ENCODE measurements around the gene MMD2. TPM values are rescaled to one million over a fixed set of nuclear protein-coding genes. Genes with fewer than 3 reads are reported as not detected.

MMD2 gene
- total RNA-seq, 2 experiments from 2014 or later = not detected

GRCh38 chr7:4873071-4873944 lies 85.7 kb downstream of the MMD2 start:
- Mint-ChIP-seq H3K9me3 (no peaks in the 10 kb centered on the region), H3K4me1 (ENCODE audit: low read depth) (peaks cover 4% of the 10 kb centered on the region), H3K4me3 (no peak overlapping the region), H3K36me3 (ENCODE audit: low read depth) (no peaks in the 10 kb centered on the region), H3K27ac (no peak overlapping the region), H3K27me3 (ENCODE audit: low read depth) (peaks cover 20% of the 10 kb centered on the region)
- intact Hi-C loops (cut with micrococcal nuclease) = no loop called here
- no peak for DNase-seq
- CTCF ChIA-PET = no interaction called here

GRCh38 chr7:4871930-4872675 lies 86.9 kb downstream of the MMD2 start:
- peaks cover 4% of the 10 kb centered on the region for H3K4me1 Mint-ChIP-seq (ENCODE audit: low read depth)
- no peaks in the 10 kb centered on the region for H3K36me3 Mint-ChIP-seq (ENCODE audit: low read depth)
- CTCF ChIA-PET = interaction anchor here (0.6 kb wide), 1 partner anchor 11 kb away, joined by 3 read pairs; no protein-coding TSS in a partner anchor
- no peaks in the 10 kb centered on the region for H3K9me3 Mint-ChIP-seq
- no peak for DNase-seq
- H3K4me3 Mint-ChIP-seq = no peak overlapping the region
- peaks cover 20% of the 10 kb centered on the region for H3K27me3 Mint-ChIP-seq (ENCODE audit: low read depth)
- intact Hi-C loops (cut with micrococcal nuclease) = no loop called here
- no peak overlapping the region for H3K27ac Mint-ChIP-seq

DNA sequence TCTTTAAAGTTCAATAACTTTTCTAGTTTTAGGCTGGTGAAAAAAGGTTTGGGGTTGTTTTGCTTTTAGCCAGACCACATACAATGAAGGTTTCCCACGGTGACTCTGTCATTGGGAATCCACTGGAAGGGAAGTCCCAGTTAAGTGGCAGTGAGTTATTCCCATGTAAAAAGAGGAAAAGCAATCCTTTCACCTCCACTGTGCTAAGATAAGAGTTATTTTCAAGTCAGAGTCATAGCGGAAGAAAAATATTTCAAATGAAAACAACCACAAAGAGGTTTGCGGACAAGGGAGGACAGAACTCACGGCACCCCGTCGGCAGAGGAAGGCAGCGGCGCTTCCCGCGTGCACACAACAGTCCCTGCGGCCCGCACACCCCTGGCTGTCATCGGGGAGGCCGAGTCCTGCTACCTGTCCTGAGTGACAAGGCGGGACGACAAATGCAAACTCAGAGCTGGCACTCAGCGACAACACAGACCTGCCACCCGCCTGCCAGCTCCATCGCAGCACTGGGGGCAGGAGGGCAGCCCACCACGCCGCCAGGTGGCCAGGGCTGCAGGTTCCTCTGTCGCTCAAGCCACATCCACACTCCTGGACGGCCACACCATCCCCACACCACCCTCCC lies 87.8 kb downstream of the MMD2 start:
- no peaks in the 10 kb centered on the region for H3K9me3 Mint-ChIP-seq
- H3K36me3 Mint-ChIP-seq (ENCODE audit: low read depth) = no peaks in the 10 kb centered on the region
- intact Hi-C loops (cut with micrococcal nuclease) = no loop called here
- DNase-seq = no peak
- H3K4me1 Mint-ChIP-seq (ENCODE audit: low read depth) = peaks cover 4% of the 10 kb centered on the region
- H3K27ac Mint-ChIP-seq = no peak overlapping the region
- CTCF ChIA-PET = interaction anchor here (0.6 kb wide), 1 partner anchor 12 kb away, joined by 3 read pairs; no protein-coding TSS in a partner anchor
- H3K4me3 Mint-ChIP-seq = no peak overlapping the region
- H3K27me3 Mint-ChIP-seq (ENCODE audit: low read depth) = peaks cover 20% of the 10 kb centered on the region

DNA sequence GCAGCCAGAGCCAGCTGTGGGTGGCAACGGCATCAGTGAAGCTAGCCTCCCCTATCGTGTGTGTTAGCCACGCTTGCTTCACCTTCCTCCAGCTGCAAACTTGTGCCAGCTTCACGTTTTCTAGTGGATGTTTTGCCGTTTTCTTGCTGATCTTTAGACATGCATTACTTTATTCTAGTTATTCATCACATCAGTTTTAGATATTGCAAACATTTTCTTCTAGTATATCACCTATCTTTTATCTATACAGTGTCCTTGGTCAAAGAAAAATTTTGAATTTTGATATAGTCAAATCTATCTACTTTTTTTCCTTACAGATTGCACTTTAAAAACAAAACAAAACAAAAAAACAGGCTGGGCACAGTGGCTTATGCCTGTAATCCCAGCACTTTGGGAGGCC lies 90.5 kb downstream of the MMD2 start:
- intact Hi-C loops (cut with micrococcal nuclease) = no loop called here
- Mint-ChIP-seq H3K36me3 (ENCODE audit: low read depth) (no peaks in the 10 kb centered on the region), H3K27me3 (ENCODE audit: low read depth) (peaks cover 35% of the 10 kb centered on the region)

DNA sequence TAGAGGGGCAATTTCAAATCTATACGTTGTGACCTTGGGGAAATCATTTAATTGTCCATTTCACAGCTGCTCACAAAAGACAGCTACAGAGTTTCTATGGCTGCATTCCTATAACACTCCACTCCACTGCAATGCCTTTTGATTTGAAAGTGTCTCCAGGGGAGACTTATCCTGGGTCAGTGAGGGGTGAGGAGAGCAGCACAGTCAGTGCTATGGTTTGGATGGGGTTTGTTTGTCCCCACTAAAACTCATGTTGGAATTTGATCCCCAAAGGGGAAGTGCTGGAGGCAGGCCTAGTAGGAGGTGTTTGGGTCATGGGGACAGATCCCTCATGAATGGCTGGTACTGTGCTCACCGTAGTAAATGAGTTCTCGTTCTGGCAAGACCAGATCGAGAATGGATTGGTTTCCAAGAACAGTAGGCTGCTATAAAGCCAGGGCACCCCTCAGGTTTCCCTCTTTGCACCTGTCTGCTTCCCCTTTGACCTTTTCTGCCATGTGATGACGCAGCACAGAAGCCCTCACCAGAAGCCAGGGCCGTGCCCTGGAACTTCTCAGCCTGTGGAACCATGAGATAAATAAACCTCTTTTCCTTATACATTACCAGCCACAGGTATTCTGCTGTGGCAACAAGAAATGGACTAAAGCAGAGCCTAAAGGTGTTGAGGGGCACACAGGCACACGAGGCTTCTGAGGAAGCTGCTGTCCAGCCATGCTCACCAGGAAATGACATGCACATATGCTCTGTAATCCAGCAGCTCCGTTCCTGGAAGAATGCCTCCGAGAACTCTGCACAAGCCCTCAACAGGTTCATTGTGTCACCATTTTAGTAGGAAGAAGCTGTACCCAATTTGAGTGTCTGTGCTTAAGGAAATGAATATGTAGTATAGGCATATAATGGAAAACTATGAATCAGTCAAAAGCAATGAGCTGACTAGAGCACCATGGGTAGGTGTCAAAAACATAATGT lies 92.2 kb downstream of the MMD2 start:
- intact Hi-C loops (cut with micrococcal nuclease) = no loop called here
- H3K4me3 Mint-ChIP-seq = no peak overlapping the region
- no peaks in the 10 kb centered on the region for H3K9me3 Mint-ChIP-seq
- peaks cover 4% of the 10 kb centered on the region for H3K4me1 Mint-ChIP-seq (ENCODE audit: low read depth)
- H3K36me3 Mint-ChIP-seq (ENCODE audit: low read depth) = no peaks in the 10 kb centered on the region
- CTCF ChIA-PET = no interaction called here
- no peak for DNase-seq
- peaks cover 39% of the 10 kb centered on the region for H3K27me3 Mint-ChIP-seq (ENCODE audit: low read depth)
- H3K27ac Mint-ChIP-seq = no peak overlapping the region

More for the DNA sequence above, 90.5 kb downstream of the MMD2 start:
- Mint-ChIP-seq H3K4me3 (no peak overlapping the region), H3K9me3 (no peaks in the 10 kb centered on the region), H3K27ac (no peak overlapping the region), H3K4me1 (ENCODE audit: low read depth) (peaks cover 4% of the 10 kb centered on the region)
- CTCF ChIA-PET = no interaction called here
- DNase-seq = no peak

DNA sequence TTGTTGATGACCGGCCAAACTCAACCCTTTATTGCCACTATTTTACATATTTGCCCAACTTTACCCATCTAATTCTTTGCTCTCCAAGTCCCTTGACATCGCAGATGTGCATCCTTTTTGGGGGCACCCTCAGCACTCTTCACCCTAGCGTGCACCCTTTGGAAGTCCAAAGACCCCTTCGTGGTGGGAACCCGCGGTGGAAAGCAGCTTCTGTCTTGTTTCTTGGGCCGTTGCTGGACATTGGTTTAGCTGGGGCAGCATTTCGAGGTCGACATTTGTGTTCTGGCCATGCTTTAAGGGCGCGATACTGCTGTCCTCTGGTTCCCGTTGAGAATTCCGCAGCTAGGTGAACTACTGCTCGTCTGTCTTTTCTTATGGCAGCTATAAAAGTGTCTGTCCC lies 96.8 kb downstream of the MMD2 start:
- no peak overlapping the region for H3K4me3 Mint-ChIP-seq
- peaks cover 2% of the 10 kb centered on the region for H3K4me1 Mint-ChIP-seq (ENCODE audit: low read depth)
- intact Hi-C loops (cut with micrococcal nuclease) = no loop called here
- peaks cover 49% of the 10 kb centered on the region for H3K27me3 Mint-ChIP-seq (ENCODE audit: low read depth)
- H3K27ac Mint-ChIP-seq = no peak overlapping the region
- CTCF ChIA-PET = no interaction called here
- no peaks in the 10 kb centered on the region for H3K36me3 Mint-ChIP-seq (ENCODE audit: low read depth)
- DNase-seq = no peak
- peaks cover 2% of the 10 kb centered on the region for H3K9me3 Mint-ChIP-seq

DNA sequence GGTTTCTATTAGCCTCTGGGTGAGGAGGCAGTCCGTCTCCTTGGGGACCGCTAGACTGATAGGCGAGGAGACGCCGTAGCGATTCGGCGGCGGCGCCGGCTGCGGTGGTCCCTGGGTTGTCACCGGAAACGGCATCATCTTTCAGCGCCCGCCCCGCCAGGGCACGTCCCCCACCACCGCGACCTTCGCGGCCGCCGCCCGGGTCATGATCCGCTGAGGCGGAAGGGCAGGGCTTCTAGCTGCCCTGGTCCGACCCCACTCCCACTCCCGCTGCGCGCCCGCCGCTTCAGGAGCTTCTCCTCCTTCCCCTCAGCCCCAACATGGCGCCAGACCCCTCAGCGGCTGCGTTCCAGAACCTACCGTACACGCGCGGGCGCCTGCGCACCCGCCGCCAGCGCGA lies 97.3 kb downstream of the MMD2 start, which contains the start of gene PAPOLB:
Gene PAPOLB (minus strand): TSS at position 358 of the 400 bp plus-strand sequence. CDS start 220 bp downstream, at position 138.
- intact Hi-C loops (cut with micrococcal nuclease) = no loop called here
- Mint-ChIP-seq H3K4me3 (peak within 1 kb of the TSS; percentile 7), H3K9me3 (peaks cover 2% of the 10 kb centered on the region), H3K27me3 (ENCODE audit: low read depth) (peaks cover 49% of the 10 kb centered on the region), H3K36me3 (ENCODE audit: low read depth) (no peaks in the 10 kb centered on the region), H3K27ac (no peak within 1 kb of the TSS), H3K4me1 (ENCODE audit: low read depth) (peaks cover 2% of the 10 kb centered on the region)
- CTCF ChIA-PET = no interaction called here
- DNase-seq = peak; percentile 16

DNA sequence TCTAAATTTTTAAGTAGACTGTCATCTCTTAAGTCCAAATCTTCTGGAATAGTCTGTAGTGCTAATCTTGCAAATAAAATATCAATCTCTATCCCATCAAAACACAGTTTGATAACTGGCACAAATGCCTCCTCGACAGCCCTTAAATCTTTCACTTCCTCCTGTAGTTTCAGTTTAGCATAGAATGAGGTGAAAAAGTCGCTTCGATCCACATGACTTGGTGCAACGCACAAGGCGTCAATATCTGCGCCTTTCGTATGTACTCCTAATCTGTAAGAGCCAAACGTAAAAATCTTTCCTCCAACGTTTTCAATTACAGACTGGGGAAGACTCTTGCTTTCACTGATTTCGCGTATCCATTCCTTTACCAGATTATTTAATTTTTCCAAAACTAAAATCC lies 97.8 kb downstream of the MMD2 start:
- no peak overlapping the region for H3K27ac Mint-ChIP-seq
- CTCF ChIA-PET = no interaction called here
- no peak for DNase-seq
- no peaks in the 10 kb centered on the region for H3K36me3 Mint-ChIP-seq (ENCODE audit: low read depth)
- intact Hi-C loops (cut with micrococcal nuclease) = no loop called here
- H3K4me1 Mint-ChIP-seq (ENCODE audit: low read depth) = peaks cover 2% of the 10 kb centered on the region
- H3K4me3 Mint-ChIP-seq = peak overlapping the region; percentile 7
- peaks cover 49% of the 10 kb centered on the region for H3K27me3 Mint-ChIP-seq (ENCODE audit: low read depth)
- peaks cover 2% of the 10 kb centered on the region for H3K9me3 Mint-ChIP-seq

GRCh38 chr7:4857189-4857588 lies 101.8 kb downstream of the MMD2 start:
- CTCF ChIA-PET = no interaction called here
- peaks cover 23% of the 10 kb centered on the region for H3K27me3 Mint-ChIP-seq (ENCODE audit: low read depth)
- H3K4me1 Mint-ChIP-seq (ENCODE audit: low read depth) = peaks cover 2% of the 10 kb centered on the region
- H3K4me3 Mint-ChIP-seq = no peak overlapping the region
- no peaks in the 10 kb centered on the region for H3K36me3 Mint-ChIP-seq (ENCODE audit: low read depth)
- intact Hi-C loops (cut with micrococcal nuclease) = no loop called here
- H3K9me3 Mint-ChIP-seq = peaks cover 2% of the 10 kb centered on the region
- DNase-seq = no peak
- H3K27ac Mint-ChIP-seq = no peak overlapping the region

DNA sequence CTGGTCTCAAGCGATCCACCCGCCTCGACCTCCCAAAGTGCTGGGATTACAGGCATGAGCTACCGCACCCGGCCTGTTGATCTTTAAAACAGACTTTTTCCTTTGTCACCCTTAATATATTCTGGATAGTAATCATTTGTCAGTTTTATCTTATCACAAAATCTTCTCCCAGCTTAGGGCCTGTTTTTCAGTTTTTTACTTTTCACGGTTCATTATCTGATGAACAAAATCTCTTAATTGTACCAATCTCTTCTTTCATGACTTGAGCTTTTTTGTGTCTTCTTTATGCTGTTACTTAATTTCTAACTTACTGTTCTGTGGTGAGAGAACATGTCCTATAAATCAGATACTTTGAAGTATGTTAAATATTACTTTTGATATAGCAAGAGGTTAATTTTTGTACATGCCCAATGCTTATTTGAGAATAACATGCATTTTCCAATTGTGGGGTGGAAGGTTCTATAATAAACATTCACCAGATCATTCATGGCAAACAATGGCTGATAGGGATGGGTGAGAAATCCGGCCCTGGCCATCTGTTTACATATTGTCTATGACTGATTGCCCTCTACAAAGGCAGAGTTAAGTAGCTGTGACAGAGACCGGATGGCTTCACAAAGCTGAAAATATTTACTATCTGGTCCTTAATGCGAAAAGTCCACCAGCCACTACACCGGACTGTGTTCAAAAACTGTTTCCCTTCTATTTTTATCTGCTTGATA lies 102.5 kb downstream of the MMD2 start:
- Mint-ChIP-seq H3K36me3 (ENCODE audit: low read depth) (no peaks in the 10 kb centered on the region), H3K9me3 (peaks cover 2% of the 10 kb centered on the region), H3K4me1 (ENCODE audit: low read depth) (peaks cover 5% of the 10 kb centered on the region), H3K27ac (no peak overlapping the region), H3K4me3 (no peak overlapping the region), H3K27me3 (ENCODE audit: low read depth) (peaks cover 21% of the 10 kb centered on the region)
- DNase-seq = no peak
- CTCF ChIA-PET = interaction anchor here (0.6 kb wide), 1 partner anchor 484 kb away, joined by 3 read pairs; no protein-coding TSS in a partner anchor
- intact Hi-C loops (cut with micrococcal nuclease) = no loop called here
